GM18526 (cell line): ENCODE results near the gene LAMA1.

ENCODE experiments used
- POLR2A ChIP-seq: IDR thresholded peaks from 3 replicates; pipeline ENCODE4 v1.6.1; 2011; ENCODE audit not compliant: insufficient read length; ENCODE audit errors: extremely low read depth

Gene LAMA1

GRCh38 chr18:7122376-7122775 is 4.8 kb upstream of the LAMA1 start:
- no peak for TF ChIP-seq POLR2A

- TF ChIP-seq POLR2A = no peak
Measured at GRCh38 chr18:7116792-7117389, 706 bp downstream of the LAMA1 start.

GRCh38 chr18:7116001-7116730 is 1.4 kb downstream of the LAMA1 start:
- TF ChIP-seq POLR2A = no peak

GRCh38 chr18:7112936-7113335 is 4.7 kb downstream of the LAMA1 start:
- no peak for TF ChIP-seq POLR2A

GRCh38 chr18:7111134-7111533 is 6.5 kb downstream of the LAMA1 start:
- TF ChIP-seq POLR2A = no peak

- TF ChIP-seq POLR2A = no peak
Measured at GRCh38 chr18:7105943-7106342, 11.7 kb downstream of the LAMA1 start.

GRCh38 chr18:7105268-7105667 is 12.3 kb downstream of the LAMA1 start:
- TF ChIP-seq POLR2A = no peak

- no peak for TF ChIP-seq POLR2A
Measured at GRCh38 chr18:7104649-7105048, 12.9 kb downstream of the LAMA1 start.

GRCh38 chr18:7102131-7102530 is 15.5 kb downstream of the LAMA1 start:
- TF ChIP-seq POLR2A = no peak

GRCh38 chr18:7096838-7097237 is 20.8 kb downstream of the LAMA1 start:
- no peak for TF ChIP-seq POLR2A

- TF ChIP-seq POLR2A = no peak
Measured at GRCh38 chr18:7094427-7094826, 23.2 kb downstream of the LAMA1 start.

GRCh38 chr18:7090771-7091170 is 26.8 kb downstream of the LAMA1 start:
- TF ChIP-seq POLR2A = no peak

- TF ChIP-seq POLR2A = no peak
Measured at GRCh38 chr18:7089369-7089768, 28.2 kb downstream of the LAMA1 start.

GRCh38 chr18:7084080-7085065 is 33.2 kb downstream of the LAMA1 start:
- no peak for TF ChIP-seq POLR2A

- no peak for TF ChIP-seq POLR2A
Measured at GRCh38 chr18:7082671-7083070, 34.9 kb downstream of the LAMA1 start.

- TF ChIP-seq POLR2A = no peak
Measured at GRCh38 chr18:7079231-7079630, 38.4 kb downstream of the LAMA1 start.
